ENCODE results near the gene KCNN3. TPM values are rescaled to one million over a fixed set of nuclear protein-coding genes. Genes with fewer than 3 reads are reported as not detected.

Gene KCNN3
- total and polyA plus RNA-seq, 2 of the 8 experiments (the other 6 are each of a cell fraction or from before 2014, with no cell fraction given), result 2.8 to 3.7 TPM

GRCh38 chr1:154765970-154766369 lies 104.1 kb downstream of the KCNN3 start:
- POLR2A ChIA-PET (ENCODE audit: partially characterized antibody), result no interaction called here
- TF ChIP-seq RXRA (IDR thresholded peaks at IDR 0.05; ENCODE audit: insufficient read depth, low read depth, low read length) (no peak), CTCF (IDR thresholded peaks at IDR 0.05; ENCODE audit: control extremely low read depth in 1 of 3, insufficient read depth in 1 of 3, low read depth in 1 of 3, low read length in 3 of 3) (peak; percentile 62 to 76 (median 69)), JUND (IDR thresholded peaks at IDR 0.05; ENCODE audit: low read length) (no peak), EGR1 (IDR thresholded peaks at IDR 0.05; ENCODE audit: borderline replicate concordance, low read depth, low read length) (no peak), PHF8 (conservative IDR thresholded peaks at IDR 0.05; ENCODE audit: low read depth, low read length) (no peak)

More at GRCh38 chr1:154765970-154766369, 104.1 kb downstream of the KCNN3 start:
- WGBS, 2 experiments (ENCODE audit: extremely low coverage in 1 of 2, insufficient coverage in 1 of 2, insufficient read length in 1 of 2, insufficient replicate concordance in 2 of 2, low coverage in 1 of 2, low lambda C conversion rate in 2 of 2, missing lambda C conversion rate in 1 of 2), result 27% methylated on average over 3 of the region's 3 CpGs; no CpG with 5 or more reads in 1 of the 2 experiments
- no peak overlapping the region for H3K14ac ChIP-seq (ENCODE audit: insufficient read length)
- no peaks in the 10 kb centered on the region for H3K4me1 ChIP-seq (replicated peaks in 1 of 4; ENCODE audit: control insufficient read depth in 3 of 4, insufficient read depth in 4 of 4, low read length in 3 of 4)
- H3K9me3 ChIP-seq (ENCODE audit: insufficient read depth in 2 of 2, low read depth in 1 of 2, low read length in 1 of 2), result no peaks in the 10 kb centered on the region
- H3K4me3 ChIP-seq (ENCODE audit: extremely low read depth in 1 of 4, insufficient read depth in 2 of 4, low read depth in 3 of 4, low read length in 4 of 4), result no peak overlapping the region
- no peak overlapping the region for H3K18ac ChIP-seq (ENCODE audit: extremely low read depth, low read length)
- no peaks in the 10 kb centered on the region for H3K36me3 ChIP-seq (ENCODE audit: control insufficient read depth in 2 of 4, insufficient read depth in 4 of 4, low read length in 3 of 4)
- DNase-seq (ENCODE audit: low read depth in 1 of 2, low spot score in 2 of 2) (no peak), FAIRE-seq (peak; percentile 81)
- no peak overlapping the region for H2BK20ac ChIP-seq (ENCODE audit: low read length)
- no peak overlapping the region for H2AK5ac ChIP-seq (ENCODE audit: low read depth, low read length)
- H4K91ac ChIP-seq (replicated peaks; ENCODE audit: insufficient read length, low read length), result no peak overlapping the region
- H2BK15ac ChIP-seq (ENCODE audit: low read length), result no peak overlapping the region
- H3K27me3 ChIP-seq (replicated peaks in 1 of 4; ENCODE audit: control insufficient read depth in 3 of 4, extremely low read depth in 1 of 4, insufficient read depth in 3 of 4, low read length in 3 of 4), result no peaks in the 10 kb centered on the region
- no peak overlapping the region for H2BK120ac ChIP-seq (replicated peaks; ENCODE audit: low read depth, low read length)
- no peak overlapping the region for H3K56ac ChIP-seq (replicated peaks; ENCODE audit: insufficient read length, low read depth, low read length)
- no peaks in the 10 kb centered on the region for H4K20me1 ChIP-seq (replicated peaks in 1 of 2; ENCODE audit: control insufficient read depth in 1 of 2, insufficient read depth in 2 of 2, low read length in 2 of 2)
- no peak overlapping the region for H3K23ac ChIP-seq (ENCODE audit: insufficient read length)
- H4K8ac ChIP-seq (ENCODE audit: extremely low read depth, insufficient read depth, low read length), result no peak overlapping the region
- CTCF ChIA-PET (ENCODE audit: partially characterized antibody), result interaction anchor here (0.7 to 2.6 kb wide), 10 partner anchors 10 to 112 kb away, joined by 3 to 9 read pairs (median 5); no protein-coding TSS in a partner anchor
- no peak overlapping the region for H3K27ac ChIP-seq (ENCODE audit: low read depth, low read length)
- no peak overlapping the region for H3K9ac ChIP-seq (replicated peaks in 1 of 4; ENCODE audit: extremely low read depth in 1 of 4, low read depth in 3 of 4, low read length in 3 of 4)
- no peaks in the 10 kb centered on the region for H3K79me1 ChIP-seq (ENCODE audit: low read depth, low read length)
- H2BK12ac ChIP-seq (ENCODE audit: low read depth, low read length), result no peak overlapping the region
- H3K4ac ChIP-seq (replicated peaks; ENCODE audit: insufficient read length, low read depth, low read length), result no peak overlapping the region
- H2BK5ac ChIP-seq (ENCODE audit: low read depth, low read length), result no peak overlapping the region
- H2AFZ ChIP-seq (ENCODE audit: low read length), result no peak overlapping the region
- no peak overlapping the region for H4K5ac ChIP-seq (ENCODE audit: insufficient read length, low read depth, low read length)
- no peaks in the 10 kb centered on the region for H3K23me2 ChIP-seq (ENCODE audit: low read depth, low read length)
- H3K79me2 ChIP-seq (ENCODE audit: control insufficient read depth in 1 of 2, insufficient read depth in 2 of 2, low read length in 2 of 2), result no peaks in the 10 kb centered on the region
- no peak overlapping the region for H3K4me2 ChIP-seq (ENCODE audit: insufficient read depth in 1 of 2, low read depth in 2 of 2, low read length in 2 of 2)
